ENCODE measurements around the gene CCDC124. TPM values are rescaled to one million over a fixed set of nuclear protein-coding genes. Genes with fewer than 3 reads are reported as not detected.

Gene CCDC124
- total RNA-seq, 4 donors from 2014 or later, result 36.9 to 93.5 (median 41.4) TPM

- no peak for DNase-seq
- Histone ChIP-seq H3K4me1 (peaks cover 24 to 48% (median 39%) of the 10 kb centered on the region in 4 donors), H3K9me3 (no peaks in the 10 kb centered on the region), H3K27me3 (peaks cover 82% of the 10 kb centered on the region), H3K27ac (no peak overlapping the region), H3K4me3 (peak overlapping the region in 1 of 4 donors; percentile 0), H3K36me3 (no peaks in the 10 kb centered on the region)
- intact Hi-C loops (cut with DNase I; ENCODE audit: low total_unique reads) (no loop called here), in situ Hi-C loops (cut with MboI; ENCODE audit: low pct_ligation_motif_present in 1 of 4, low pct_unique_long_range_greater_than_20kb in 1 of 4, low sequenced_read_pairs in 3 of 4) (loop anchor here in 1 of 4 donors (5.0 kb wide), 1 partner anchor 40 kb away; no protein-coding TSS in a partner anchor)
- 1% methylated on average over 41 of the region's 68 CpGs; no CpG with 5 or more reads in 1 of the 2 donors for WGBS, 2 donors (ENCODE audit: low coverage in 1 of 2)
- TF ChIP-seq POLR2AphosphoS5 (IDR thresholded peaks at IDR 0.05), result no peak
- TF ChIP-seq EP300 (IDR thresholded peaks at IDR 0.05; ENCODE audit: low read depth), result no peak
Measured at GRCh38 chr19:17951990-17952976, 19.5 kb downstream of the CCDC124 start.

- Histone ChIP-seq H3K4me1 (peaks cover 23 to 44% (median 36%) of the 10 kb centered on the region in 4 donors), H3K9me3 (no peaks in the 10 kb centered on the region), H3K36me3 (no peaks in the 10 kb centered on the region), H3K4me3 (no peak overlapping the region), H3K27me3 (peaks cover 92% of the 10 kb centered on the region), H3K27ac (no peak overlapping the region)
- intact Hi-C loops (cut with DNase I; ENCODE audit: low total_unique reads), result no loop called here
- no peak for DNase-seq
- WGBS, 2 donors (ENCODE audit: low coverage in 1 of 2), result 33 to 56% methylated on average over 1 to 6 of the region's 7 CpGs
- in situ Hi-C loops (cut with MboI; ENCODE audit: low pct_ligation_motif_present in 1 of 4, low pct_unique_long_range_greater_than_20kb in 1 of 4, low sequenced_read_pairs in 3 of 4), result loop anchor here in 1 of 4 donors (5.0 kb wide), 1 partner anchor 39 kb away; no protein-coding TSS in a partner anchor
- TF ChIP-seq POLR2A (IDR thresholded peaks at IDR 0.05), result no peak
- no peak for TF ChIP-seq EP300 (IDR thresholded peaks at IDR 0.05; ENCODE audit: low read depth)
- TF ChIP-seq POLR2AphosphoS5 (IDR thresholded peaks at IDR 0.05), result no peak
- no peak for TF ChIP-seq CTCF (IDR thresholded peaks at IDR 0.05)
Measured at GRCh38 chr19:17953316-17953801, 20.5 kb downstream of the CCDC124 start.

GRCh38 chr19:17953869-17954268, 21.1 kb downstream of the CCDC124 start:
- 56 to 79% methylated on average over 2 to 4 of the region's 4 CpGs for WGBS, 2 donors (ENCODE audit: low coverage in 1 of 2)
- Histone ChIP-seq H3K36me3 (no peaks in the 10 kb centered on the region), H3K4me3 (no peak overlapping the region), H3K9me3 (no peaks in the 10 kb centered on the region), H3K4me1 (peaks cover 19 to 39% (median 31%) of the 10 kb centered on the region in 4 donors), H3K27ac (no peak overlapping the region), H3K27me3 (peaks cover 88% of the 10 kb centered on the region)
- no peak for TF ChIP-seq POLR2A (IDR thresholded peaks at IDR 0.05)
- TF ChIP-seq EP300 (IDR thresholded peaks at IDR 0.05; ENCODE audit: low read depth), result no peak
- TF ChIP-seq POLR2AphosphoS5 (IDR thresholded peaks at IDR 0.05), result no peak
- TF ChIP-seq CTCF (IDR thresholded peaks at IDR 0.05), result no peak
- intact Hi-C loops (cut with DNase I; ENCODE audit: low total_unique reads), result no loop called here
- no peak for DNase-seq
- in situ Hi-C loops (cut with MboI; ENCODE audit: low pct_ligation_motif_present in 1 of 4, low pct_unique_long_range_greater_than_20kb in 1 of 4, low sequenced_read_pairs in 3 of 4), result loop anchor here in 1 of 4 donors (5.0 kb wide), 1 partner anchor 38 kb away; no protein-coding TSS in a partner anchor

GRCh38 chr19:17954401-17954800, 21.6 kb downstream of the CCDC124 start:
- in situ Hi-C loops (cut with MboI; ENCODE audit: low pct_ligation_motif_present in 1 of 4, low pct_unique_long_range_greater_than_20kb in 1 of 4, low sequenced_read_pairs in 3 of 4) (loop anchor here in 1 of 4 donors (5.0 kb wide), 1 partner anchor 38 kb away; no protein-coding TSS in a partner anchor), intact Hi-C loops (cut with DNase I; ENCODE audit: low total_unique reads) (no loop called here)
- Histone ChIP-seq H3K4me1 (peaks cover 16 to 34% (median 27%) of the 10 kb centered on the region in 4 donors), H3K4me3 (no peak overlapping the region), H3K36me3 (no peaks in the 10 kb centered on the region), H3K9me3 (no peaks in the 10 kb centered on the region), H3K27me3 (peaks cover 83% of the 10 kb centered on the region), H3K27ac (no peak overlapping the region)
- 80% methylated on average over 7 of the region's 7 CpGs; no CpG with 5 or more reads in 1 of the 2 donors for WGBS, 2 donors (ENCODE audit: low coverage in 1 of 2)
- no peak for TF ChIP-seq EP300 (IDR thresholded peaks at IDR 0.05; ENCODE audit: low read depth)
- TF ChIP-seq POLR2AphosphoS5 (IDR thresholded peaks at IDR 0.05), result no peak
- DNase-seq, result no peak

Measured in transverse colon (tissue), 4 donors.